ENCODE measurements around the gene THAP6.

DNA sequence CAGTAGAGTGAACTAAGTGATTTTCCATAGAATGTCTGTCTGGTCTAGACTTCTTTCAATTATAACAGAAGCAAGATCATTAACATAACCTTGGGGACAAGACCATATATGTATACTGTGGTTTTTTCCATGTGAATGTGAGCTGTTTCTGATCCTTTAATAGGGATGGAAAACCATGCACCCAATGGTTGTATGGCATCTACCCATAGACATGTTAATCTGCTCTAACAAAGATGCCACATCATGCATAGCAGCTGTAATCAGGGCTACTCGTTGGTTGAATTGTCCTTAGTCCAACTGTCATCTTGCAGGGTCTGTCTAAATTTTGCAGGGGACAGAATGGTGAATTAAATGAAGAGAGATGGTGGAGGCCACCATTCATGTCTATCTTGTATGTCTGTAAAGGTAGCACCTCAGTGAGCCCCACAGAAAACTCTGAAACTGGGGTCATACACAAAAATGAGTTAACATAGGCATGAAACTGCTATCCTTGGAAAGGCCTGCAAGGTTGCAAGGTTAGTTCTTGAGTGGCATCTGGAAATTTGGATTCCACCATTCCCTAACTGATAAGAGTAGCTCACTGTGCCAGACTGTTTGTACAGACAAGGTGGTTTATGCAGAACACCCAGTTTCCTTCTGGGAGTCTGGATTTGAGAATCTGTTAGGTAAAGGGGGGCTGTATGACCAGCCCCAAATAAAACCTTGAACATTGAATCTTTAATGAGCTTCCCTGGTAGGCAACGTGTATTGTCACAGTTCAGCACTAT is 16.5 kb downstream of the THAP6 start:
- TF ChIP-seq POLR2A (IDR thresholded peaks at IDR 0.05) = no peak
- no peak for TF ChIP-seq CTCF (IDR thresholded peaks at IDR 0.05 in 8 of 11, conservative IDR thresholded peaks at IDR 0.05 in 3 of 11)
